Measurements from ENCODE around the gene PRAC2. TPM values are rescaled to one million over a fixed set of nuclear protein-coding genes. Genes with fewer than 3 reads are reported as not detected.
"Not testable (repeated sequence)": the region's sequence is repeated elsewhere in the genome, so short reads cannot be mapped to it uniquely, and the experiment has no call there.

The PRAC2 gene
- total RNA-seq, 1 donor: not detected

- H3K4me3 ChIP-seq (ENCODE audit: low read depth, low read length): no peak overlapping the region
- TF ChIP-seq, protein P1, sequence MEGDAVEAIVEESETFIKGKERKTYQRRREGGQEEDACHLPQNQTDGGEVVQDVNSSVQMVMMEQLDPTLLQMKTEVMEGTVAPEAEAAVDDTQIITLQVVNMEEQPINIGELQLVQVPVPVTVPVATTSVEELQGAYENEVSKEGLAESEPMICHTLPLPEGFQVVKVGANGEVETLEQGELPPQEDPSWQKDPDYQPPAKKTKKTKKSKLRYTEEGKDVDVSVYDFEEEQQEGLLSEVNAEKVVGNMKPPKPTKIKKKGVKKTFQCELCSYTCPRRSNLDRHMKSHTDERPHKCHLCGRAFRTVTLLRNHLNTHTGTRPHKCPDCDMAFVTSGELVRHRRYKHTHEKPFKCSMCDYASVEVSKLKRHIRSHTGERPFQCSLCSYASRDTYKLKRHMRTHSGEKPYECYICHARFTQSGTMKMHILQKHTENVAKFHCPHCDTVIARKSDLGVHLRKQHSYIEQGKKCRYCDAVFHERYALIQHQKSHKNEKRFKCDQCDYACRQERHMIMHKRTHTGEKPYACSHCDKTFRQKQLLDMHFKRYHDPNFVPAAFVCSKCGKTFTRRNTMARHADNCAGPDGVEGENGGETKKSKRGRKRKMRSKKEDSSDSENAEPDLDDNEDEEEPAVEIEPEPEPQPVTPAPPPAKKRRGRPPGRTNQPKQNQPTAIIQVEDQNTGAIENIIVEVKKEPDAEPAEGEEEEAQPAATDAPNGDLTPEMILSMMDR (IDR thresholded peaks at IDR 0.05; ENCODE audit: insufficient read depth, low read length): no peak
- no peak for DNase-seq (ENCODE audit: low read depth)
These were observed 30.9 kb upstream of the PRAC2 start for GRCh38 chr17:48692049-48692448.

DNA sequence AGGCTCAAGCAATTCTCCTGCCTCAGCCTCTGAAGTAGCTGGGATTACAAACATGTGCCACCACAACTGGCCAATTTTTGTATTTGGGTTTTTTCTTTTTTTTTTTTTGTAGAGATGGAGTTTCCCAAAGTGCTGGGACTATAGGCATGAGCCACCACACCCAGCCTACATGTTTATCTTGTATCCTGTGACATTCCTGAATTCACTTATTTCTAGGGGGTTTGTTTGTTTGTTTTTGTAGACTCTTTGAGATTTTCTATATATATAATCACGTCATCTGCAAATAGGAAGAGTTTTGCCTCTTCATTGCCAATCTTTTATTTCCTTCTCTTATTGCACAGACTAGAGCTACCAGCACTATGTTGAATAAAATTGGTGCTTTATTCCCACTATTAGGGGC is 29.8 kb upstream of the PRAC2 start:
- no peak for DNase-seq (ENCODE audit: low read depth)
- no peak overlapping the region for H3K4me3 ChIP-seq (ENCODE audit: low read depth, low read length)
- TF ChIP-seq, protein P1 (IDR thresholded peaks at IDR 0.05; ENCODE audit: insufficient read depth, low read length): no peak

GRCh38 chr17:48701864-48702532 is 21.0 kb upstream of the PRAC2 start:
- no peak overlapping the region for H3K4me3 ChIP-seq (ENCODE audit: low read depth, low read length)
- DNase-seq (ENCODE audit: low read depth): no peak
- TF ChIP-seq, protein P1 (IDR thresholded peaks at IDR 0.05; ENCODE audit: insufficient read depth, low read length): no peak

- H3K4me3 ChIP-seq (ENCODE audit: low read depth, low read length): no peak overlapping the region
- DNase-seq (ENCODE audit: low read depth): no peak
- TF ChIP-seq, protein P1 (IDR thresholded peaks at IDR 0.05; ENCODE audit: insufficient read depth, low read length): no peak
These were observed 18.4 kb upstream of the PRAC2 start for GRCh38 chr17:48704361-48705248.

GRCh38 chr17:48711128-48711527 is 11.9 kb upstream of the PRAC2 start:
- no peak overlapping the region for H3K4me3 ChIP-seq (ENCODE audit: low read depth, low read length)
- TF ChIP-seq, protein P1 (IDR thresholded peaks at IDR 0.05; ENCODE audit: insufficient read depth, low read length): no peak
- no peak for DNase-seq (ENCODE audit: low read depth)

- no peak for DNase-seq (ENCODE audit: low read depth)
- TF ChIP-seq, protein P1 (IDR thresholded peaks at IDR 0.05; ENCODE audit: insufficient read depth, low read length): no peak
- H3K4me3 ChIP-seq (ENCODE audit: low read depth, low read length): no peak overlapping the region
These were observed 7.2 kb upstream of the PRAC2 start for GRCh38 chr17:48715496-48716399.

DNA sequence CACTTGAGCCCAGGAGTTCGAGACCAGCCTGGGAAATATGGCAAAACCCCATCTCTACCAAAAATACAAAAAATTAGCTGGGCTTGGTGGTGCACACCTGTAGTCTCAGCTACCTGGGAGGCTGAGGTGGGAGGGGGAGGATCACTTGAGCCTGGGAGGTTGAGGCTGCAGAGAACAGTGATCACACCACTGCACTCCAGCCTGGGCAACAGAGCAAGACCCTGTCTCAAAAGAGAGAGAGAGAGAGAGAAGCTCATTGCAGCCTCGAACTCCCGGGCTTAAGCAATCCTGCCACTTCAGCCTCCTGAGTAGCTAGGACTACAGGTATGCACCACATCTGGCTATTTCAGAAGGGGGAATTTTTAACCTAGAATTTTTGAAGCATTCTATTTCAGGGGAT is 6.4 kb upstream of the PRAC2 start:
- not testable (repeated sequence) for H3K4me3 ChIP-seq (ENCODE audit: low read depth, low read length); DNase-seq (ENCODE audit: low read depth)
